ENCODE results near the gene CADM3. TPM values are rescaled to one million over a fixed set of nuclear protein-coding genes. Genes with fewer than 3 reads are reported as not detected.
A peak's percentile ranks its signal among the peaks of the same experiment; 100 is the strongest.

The CADM3 gene
- total and polyA plus RNA-seq, 9 of the 15 experiments (the other 6 are each of a cell fraction or from before 2014, with no cell fraction given): 0.04 TPM; not detected in 8

DNA sequence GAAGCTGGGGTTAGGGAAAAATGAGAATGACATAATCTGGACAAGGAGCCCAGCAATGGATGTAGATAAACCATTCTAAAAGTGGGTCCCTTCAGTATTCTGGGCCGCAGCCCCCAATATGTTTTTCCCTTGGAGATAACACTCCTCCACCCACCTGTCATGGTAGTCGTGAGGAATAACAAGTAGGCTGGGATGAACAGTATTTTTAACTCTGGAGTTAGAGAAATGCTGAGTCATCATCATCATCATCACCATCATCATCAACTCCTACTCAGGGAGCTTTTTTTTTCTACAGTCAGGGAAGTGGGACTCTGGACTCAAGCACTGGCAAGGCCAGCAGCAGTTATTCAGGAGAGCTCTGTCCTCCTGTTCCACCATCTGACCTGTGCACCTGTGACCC is 12.8 kb downstream of the CADM3 start:
- BruUV-seq (replicated peaks): no TSS peak
- Histone ChIP-seq H3K36me3 (ENCODE audit: control insufficient read depth, insufficient read depth, low read length) (no peaks in the 10 kb centered on the region), H3K9me1 (ENCODE audit: control insufficient read depth, insufficient read depth, low read length) (no peaks in the 10 kb centered on the region), H3K4me1 (replicated peaks in 1 of 2; ENCODE audit: control insufficient read depth in 2 of 2, insufficient read depth in 2 of 2, low read length in 2 of 2) (peaks cover 0 to 4% of the 10 kb centered on the region in 2 experiments; a peak in 1 of 5 replicates), H3K4me2 (ENCODE audit: insufficient read depth, low read length) (no peak overlapping the region), H4K20me1 (replicated peaks; ENCODE audit: control insufficient read depth, insufficient read depth, low read length) (no peaks in the 10 kb centered on the region), H3K79me2 (ENCODE audit: control insufficient read depth, insufficient read depth, low read length) (no peaks in the 10 kb centered on the region), H3K4me3 (no peak overlapping the region), H2AFZ (ENCODE audit: low read depth, low read length) (no peak overlapping the region), H3K9ac (ENCODE audit: insufficient read depth in 1 of 2, low read depth in 2 of 2, low read length in 2 of 2) (no peak overlapping the region), H3K9me3 (replicated peaks; ENCODE audit: control insufficient read depth, insufficient read depth, low read depth, low read length) (no peaks in the 10 kb centered on the region), H3K27me3 (ENCODE audit: control insufficient read depth in 2 of 2, insufficient read depth in 2 of 2, low read length in 2 of 2) (peaks cover 7 to 12% of the 10 kb centered on the region in 2 experiments; a peak in 3 of 5 replicates), H3K27ac (ENCODE audit: extremely low read depth, low read depth, low read length) (no peak overlapping the region)
- TF ChIP-seq NFE2 (IDR thresholded peaks at IDR 0.05; ENCODE audit: low read depth): peak; percentile 78
- peak; percentile 93 for TF ChIP-seq C11orf30 (IDR thresholded peaks at IDR 0.05; ENCODE audit: low read depth)
- peak; percentile 78 for TF ChIP-seq NFE2L1 (tag; IDR thresholded peaks at IDR 0.05; ENCODE audit: borderline replicate concordance, low read depth)
- TF ChIP-seq ZNF316 (IDR thresholded peaks at IDR 0.05): peak; percentile 95
- TF ChIP-seq, protein P1, sequence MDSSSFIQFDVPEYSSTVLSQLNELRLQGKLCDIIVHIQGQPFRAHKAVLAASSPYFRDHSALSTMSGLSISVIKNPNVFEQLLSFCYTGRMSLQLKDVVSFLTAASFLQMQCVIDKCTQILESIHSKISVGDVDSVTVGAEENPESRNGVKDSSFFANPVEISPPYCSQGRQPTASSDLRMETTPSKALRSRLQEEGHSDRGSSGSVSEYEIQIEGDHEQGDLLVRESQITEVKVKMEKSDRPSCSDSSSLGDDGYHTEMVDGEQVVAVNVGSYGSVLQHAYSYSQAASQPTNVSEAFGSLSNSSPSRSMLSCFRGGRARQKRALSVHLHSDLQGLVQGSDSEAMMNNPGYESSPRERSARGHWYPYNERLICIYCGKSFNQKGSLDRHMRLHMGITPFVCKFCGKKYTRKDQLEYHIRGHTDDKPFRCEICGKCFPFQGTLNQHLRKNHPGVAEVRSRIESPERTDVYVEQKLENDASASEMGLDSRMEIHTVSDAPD (CRISPR knock-in tag; IDR thresholded peaks at IDR 0.05): no peak
- 0 out of 2 replicates have a peak, but pooled peaks have one; percentile 17 for TF ChIP-seq ZNF384 (IDR thresholded peaks at IDR 0.05; ENCODE audit: low read depth, low read length)
- peak; percentile 97 for TF ChIP-seq MAFF (IDR thresholded peaks at IDR 0.05; ENCODE audit: low read length)
- TF ChIP-seq ZNF830 (CRISPR knock-in tag; IDR thresholded peaks at IDR 0.05): no peak
- TF ChIP-seq MAFK (IDR thresholded peaks at IDR 0.05; ENCODE audit: low read length): peak; percentile 98
- peak; percentile 97 for TF ChIP-seq MAFG (tag; conservative IDR thresholded peaks at IDR 0.05)
- FAIRE-seq (no peak), DNase-seq (ENCODE audit: extremely low read depth in 1 of 4, low spot score in 3 of 4) (no peak), ATAC-seq (no peak)
- 0% methylated on average over 2 of the region's 2 CpGs for WGBS (ENCODE audit: insufficient coverage, low coverage, missing lambda C conversion rate)
- POLR2A ChIA-PET: no interaction called here
- in situ Hi-C loops (cut with MboI): loop anchor here (25.0 kb wide), 1 partner anchor 803 kb away; no protein-coding TSS in a partner anchor
- intact Hi-C loops (cut with micrococcal nuclease): no loop called here
- CTCF ChIA-PET (ENCODE audit: low intra/inter-chr PET ratio): no interaction called here
